H1 (cell line): ENCODE data around the gene CERKL. TPM values are rescaled to one million over a fixed set of nuclear protein-coding genes. Genes with fewer than 3 reads are reported as not detected.

Source experiments
- CTCF ChIA-PET: fragments of 300-600 bp; sonication (Branson Sonifier 250); formaldehyde crosslinking; loops from one replicate; lab custom pipeline; 2021; ENCODE audit not compliant: partially characterized antibody; lab: Charles Lee
- POLR2A ChIA-PET: fragments of 300-600 bp; sonication (Branson Sonifier 250); formaldehyde crosslinking; loops from one replicate; lab custom pipeline; 2021; ENCODE audit warnings: inconsistent platforms; ENCODE audit not compliant: partially characterized antibody; lab: Charles Lee
- DNase-seq, 2 experiments: peaks; one replicate each; pipeline versions ENCODE4 v3.0.0 to v3.0.0-alpha.2; 2010 to 2022; ENCODE audit warnings: low spot score in 2 of 2, low read depth in 1 of 2, mixed read lengths in 1 of 2
- FAIRE-seq: peaks from 2 replicates; lab custom pipeline; 2011; peaks lifted over from hg19 to GRCh38; lab: Jason Lieb, UNC
- H2AFZ ChIP-seq: 2 replicates; pipeline ENCODE4 v1.8.1; 2012; ENCODE audit warnings: low read length, inconsistent platforms
- H2AK5ac ChIP-seq: 2 replicates; pipeline ENCODE4 v1.6.1; 2013; ENCODE audit warnings: low read depth, low read length
- H2BK120ac ChIP-seq: replicated peaks from 2 replicates; pipeline ENCODE3; 2013; ENCODE audit warnings: low read depth, low read length, inconsistent platforms
- H2BK12ac ChIP-seq: 2 replicates; pipeline ENCODE4 v1.6.1; 2013; ENCODE audit warnings: low read depth, low read length
- H2BK15ac ChIP-seq: 2 replicates; pipeline ENCODE4 v1.6.1; 2013; ENCODE audit warnings: low read length
- H2BK20ac ChIP-seq: 2 replicates; pipeline ENCODE4 v1.6.1; 2013; ENCODE audit warnings: low read length
- H2BK5ac ChIP-seq: 2 replicates; pipeline ENCODE4 v1.6.1; 2013; ENCODE audit warnings: low read depth, low read length
- H3K14ac ChIP-seq: 2 replicates; pipeline ENCODE4 v1.6.1; 2013; ENCODE audit warnings: inconsistent platforms; ENCODE audit not compliant: insufficient read length
- H3K18ac ChIP-seq: 2 replicates; pipeline ENCODE4 v1.6.1; 2013; ENCODE audit warnings: low read length; ENCODE audit errors: extremely low read depth
- H3K23ac ChIP-seq: 2 replicates; pipeline ENCODE4 v1.6.1; 2013; ENCODE audit warnings: inconsistent platforms; ENCODE audit not compliant: insufficient read length
- H3K23me2 ChIP-seq: 2 replicates; pipeline ENCODE4 v1.6.1; 2013; ENCODE audit warnings: low read depth, low read length
- H3K27ac ChIP-seq: 2 replicates; pipeline ENCODE4 v1.6.1; 2011; ENCODE audit warnings: low read depth, low read length, inconsistent platforms
- H3K27me3 ChIP-seq, 4 experiments: replicated peaks in 1 of 4; 1 replicate in 1 of 4; 2 replicates in 3 of 4; pipeline versions ENCODE4 v1.6.1 to v1.8.1; 2011 to 2013; ENCODE audit warnings: low read length in 3 of 4, mild to moderate bottlenecking in 3 of 4, inconsistent platforms in 2 of 4, mixed read lengths in 2 of 4, moderate library complexity in 1 of 4; ENCODE audit not compliant: control insufficient read depth in 3 of 4, insufficient read depth in 3 of 4; ENCODE audit errors: extremely low read depth in 1 of 4
- H3K36me3 ChIP-seq, 4 experiments: 2 replicates each; pipeline versions ENCODE4 v1.6.1 to v1.8.1; 2011 to 2013; ENCODE audit warnings: mild to moderate bottlenecking in 4 of 4, low read length in 3 of 4, moderate library complexity in 2 of 4, control low read depth in 1 of 4, inconsistent platforms in 1 of 4; ENCODE audit not compliant: insufficient read depth in 4 of 4, control insufficient read depth in 2 of 4
- H3K4ac ChIP-seq: replicated peaks from 2 replicates; pipeline ENCODE3; 2013; ENCODE audit warnings: low read length, low read depth, mixed read lengths, inconsistent platforms; ENCODE audit not compliant: insufficient read length
- H3K4me1 ChIP-seq, 4 experiments: replicated peaks in 1 of 4; 1 replicate in 1 of 4; 2 replicates in 3 of 4; pipeline versions ENCODE4 v1.6.1 to v1.8.1; 2011 to 2013; ENCODE audit warnings: low read length in 3 of 4, inconsistent platforms in 2 of 4, mixed read lengths in 1 of 4; ENCODE audit not compliant: insufficient read depth in 4 of 4, control insufficient read depth in 3 of 4
- H3K4me2 ChIP-seq, 2 experiments: 2 replicates each; pipeline versions ENCODE4 v1.6.1 to v1.8.1; 2011 to 2013; ENCODE audit warnings: low read depth in 2 of 2, low read length in 2 of 2, control low read depth in 1 of 2, inconsistent platforms in 1 of 2, mild to moderate bottlenecking in 1 of 2; ENCODE audit not compliant: insufficient read depth in 1 of 2
- H3K4me3 ChIP-seq, 4 experiments: fragments of 200-600, 300-600 bp in 1 of 4; sonication (generic), shearing (Covaris generic), sonication (Bioruptor Twin) in 1 of 4; 2 replicates each; pipeline versions ENCODE4 v1.5.1 to v1.8.1; 2011 to 2016; ENCODE audit warnings: low read length in 4 of 4, low read depth in 3 of 4, control low read depth in 2 of 4, inconsistent platforms in 2 of 4, mild to moderate bottlenecking in 2 of 4, mixed read lengths in 1 of 4, moderate library complexity in 1 of 4; ENCODE audit not compliant: insufficient read depth in 2 of 4; ENCODE audit errors: extremely low read depth in 1 of 4
- H3K56ac ChIP-seq: replicated peaks from 2 replicates; pipeline ENCODE3; 2013; ENCODE audit warnings: low read depth, mild to moderate bottlenecking, mixed read lengths, low read length, inconsistent platforms; ENCODE audit not compliant: insufficient read length
- H3K79me1 ChIP-seq: 2 replicates; pipeline ENCODE4 v1.6.1; 2013; ENCODE audit warnings: low read depth, low read length, control low read depth
- H3K79me2 ChIP-seq, 2 experiments: 2 replicates each; pipeline versions ENCODE4 v1.6.1 to v1.8.1; 2012 to 2013; ENCODE audit warnings: low read length in 2 of 2, mild to moderate bottlenecking in 2 of 2, inconsistent platforms in 1 of 2; ENCODE audit not compliant: insufficient read depth in 2 of 2, control insufficient read depth in 1 of 2
- H3K9ac ChIP-seq, 4 experiments: replicated peaks in 1 of 4; 1 replicate in 1 of 4; 2 replicates in 3 of 4; pipeline versions ENCODE4 v1.6.1 to v1.8.1; 2011 to 2013; ENCODE audit warnings: low read depth in 3 of 4, low read length in 3 of 4, control low read depth in 2 of 4, mild to moderate bottlenecking in 2 of 4, moderate library complexity in 2 of 4, inconsistent platforms in 1 of 4; ENCODE audit errors: extremely low read depth in 1 of 4
- H3K9me3 ChIP-seq, 2 experiments: 2 replicates each; pipeline versions ENCODE4 v1.6.1 to v1.8.1; 2012 to 2013; ENCODE audit warnings: mild to moderate bottlenecking in 2 of 2, moderate library complexity in 2 of 2, control low read depth in 1 of 2, inconsistent platforms in 1 of 2, low read depth in 1 of 2, low read length in 1 of 2, mixed read lengths in 1 of 2; ENCODE audit not compliant: insufficient read depth in 2 of 2
- H4K20me1 ChIP-seq, 2 experiments: replicated peaks in 1 of 2; 2 replicates each; pipeline versions ENCODE3 to v1.8.1; 2011 to 2013; ENCODE audit warnings: inconsistent platforms in 2 of 2, low read length in 2 of 2, mild to moderate bottlenecking in 1 of 2; ENCODE audit not compliant: insufficient read depth in 2 of 2, control insufficient read depth in 1 of 2
- H4K5ac ChIP-seq: 2 replicates; pipeline ENCODE4 v1.6.1; 2013; ENCODE audit warnings: low read length, low read depth, mixed read lengths, inconsistent platforms; ENCODE audit not compliant: insufficient read length
- H4K8ac ChIP-seq: 2 replicates; pipeline ENCODE4 v1.8.0; 2013; ENCODE audit warnings: mild to moderate bottlenecking, moderate library complexity, low read length, inconsistent platforms; ENCODE audit not compliant: insufficient read depth; ENCODE audit errors: extremely low read depth
- H4K91ac ChIP-seq: replicated peaks from 2 replicates; pipeline ENCODE3; 2013; ENCODE audit warnings: low read length, mixed read lengths, inconsistent platforms; ENCODE audit not compliant: insufficient read length
- YY1 ChIP-seq: IDR thresholded peaks from 2 replicates; pipeline ENCODE4 v1.6.1; 2011; ENCODE audit warnings: low read depth, mild to moderate bottlenecking, low read length
- WGBS, 2 experiments: shearing (Covaris generic) in 1 of 2; methylation state at CpG; one replicate each; pipeline versions ENCODE4 v1.1.6 to v1.1.7; 2013 to 2015; ENCODE audit warnings: low lambda C conversion rate in 2 of 2, mixed read lengths in 2 of 2, inconsistent platforms in 1 of 2, low coverage in 1 of 2, missing lambda C conversion rate in 1 of 2; ENCODE audit not compliant: insufficient replicate concordance in 2 of 2, insufficient coverage in 1 of 2, insufficient read length in 1 of 2; ENCODE audit errors: extremely low coverage in 1 of 2, missing lambda C conversion rate in 1 of 2; 5-methylcytosine and 5-hydroxymethylcytosine counted together
- polyA plus RNA-seq, 7 experiments: library from polyadenylated mRNA; depleted of rRNA in 3 of 7; stranded (reverse) in 5 of 7; unstranded in 2 of 7; fragments of >200 nt in 5 of 7; fragments of 200-250 nt in 2 of 7; gene quantifications; 1 replicate in 5 of 7; 2 replicates in 1 of 7; 4 replicates in 1 of 7; pipeline versions ENCODE4 v1.2.1 to v1.2.3, GENCODE V29; 2011 to 2013; ENCODE audit warnings: missing spikeins in 2 of 7, mixed read lengths in 2 of 7
- total RNA-seq: library from RNA; stranded (reverse); fragmentation: NEBNext Ultra II Directional; extraction: Animal tissue kit (Norgen Biotek cat#: 25700); gene quantifications from 2 replicates; pipeline ENCODE4 v1.2.1, GENCODE V29; 2021

The CERKL gene
- total and polyA plus RNA-seq, 2 of the 8 experiments (the other 6 are each of a cell fraction or from before 2014, with no cell fraction given): 0.05 TPM; not detected in 1

DNA sequence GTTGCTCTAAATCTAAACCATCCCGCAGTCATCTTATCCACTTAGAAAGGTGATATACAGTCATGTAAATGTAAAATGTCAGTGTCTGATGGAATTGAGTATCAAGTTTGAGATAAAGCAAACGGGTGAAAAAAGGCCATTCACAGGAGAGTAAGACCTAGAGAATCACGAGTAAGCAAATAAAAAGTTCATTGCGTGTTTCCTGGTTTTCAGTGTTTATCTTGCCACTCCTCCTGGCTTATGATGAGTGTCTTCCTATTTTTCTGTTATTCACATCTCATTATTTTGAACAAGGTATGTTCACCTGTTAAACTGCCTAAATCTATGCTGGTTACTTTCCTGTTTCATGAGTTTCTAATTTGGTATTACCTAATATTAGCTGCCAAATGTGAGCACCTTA lies 130.9 kb downstream of the CERKL start:
- Histone ChIP-seq H2BK120ac (no peak overlapping the region), H3K27ac (no peak overlapping the region), H4K91ac (no peak overlapping the region), H3K27me3 (no peaks in the 10 kb centered on the region), H3K18ac (no peak overlapping the region), H3K23me2 (no peaks in the 10 kb centered on the region), H2BK15ac (no peak overlapping the region), H2AK5ac (no peak overlapping the region), H3K4ac (no peak overlapping the region), H2BK12ac (no peak overlapping the region), H4K5ac (no peak overlapping the region), H2AFZ (no peak overlapping the region), H3K56ac (no peak overlapping the region), H4K20me1 (no peaks in the 10 kb centered on the region), H3K79me2 (no peaks in the 10 kb centered on the region), H2BK5ac (no peak overlapping the region), H3K36me3 (no peaks in the 10 kb centered on the region), H3K9ac (no peak overlapping the region), H3K9me3 (no peaks in the 10 kb centered on the region), H3K14ac (no peak overlapping the region), H3K79me1 (no peaks in the 10 kb centered on the region), H3K4me2 (no peak overlapping the region), H2BK20ac (no peak overlapping the region), H4K8ac (no peak overlapping the region), H3K4me1 (no peaks in the 10 kb centered on the region), H3K4me3 (no peak overlapping the region), H3K23ac (no peak overlapping the region)
- 86% methylated on average over 4 of the region's 4 CpGs; no CpG with 5 or more reads in 1 of the 2 experiments for WGBS, 2 experiments
- no peak for DNase-seq
- ChIA-PET POLR2A (no interaction called here), CTCF (interaction anchor here (1.7 kb wide), 1 partner anchor 47 kb away, joined by 3 read pairs; no protein-coding TSS in a partner anchor)
- FAIRE-seq: no peak
- no peak for TF ChIP-seq YY1
